ENCODE measurements around the gene MOV10.
"Not testable (repeated sequence)": the region's sequence is repeated elsewhere in the genome, so short reads cannot be mapped to it uniquely, and the experiment has no call there.

Gene MOV10

GRCh38 chr1:112674440-112674985 lies at the start of gene MOV10:
Gene MOV10, plus strand, starts transcription at chr1:112674659. Its CDS starts 254 bp downstream, at chr1:112674913.
- DNase-seq (ENCODE audit: low read depth) = peak; percentile 86

GRCh38 chr1:112625696-112626095 lies 48.8 kb upstream of the MOV10 start:
- peak; percentile 25 for DNase-seq (ENCODE audit: low read depth)

GRCh38 chr1:112626193-112626592 lies 48.3 kb upstream of the MOV10 start:
- DNase-seq (ENCODE audit: low read depth) = no peak

GRCh38 chr1:112626887-112627286 lies 47.6 kb upstream of the MOV10 start:
- DNase-seq (ENCODE audit: low read depth) = no peak

- no peak for DNase-seq (ENCODE audit: low read depth)
These were observed 45.9 kb upstream of the MOV10 start for GRCh38 chr1:112628516-112628915.

- DNase-seq (ENCODE audit: low read depth) = no peak
These were observed 45.2 kb upstream of the MOV10 start for GRCh38 chr1:112629256-112629655.

GRCh38 chr1:112633628-112634027 lies 40.8 kb upstream of the MOV10 start:
- no peak for DNase-seq (ENCODE audit: low read depth)

- no peak for DNase-seq (ENCODE audit: low read depth)
These were observed 40.1 kb upstream of the MOV10 start for GRCh38 chr1:112634367-112634766.

- no peak for DNase-seq (ENCODE audit: low read depth)
These were observed 38.4 kb upstream of the MOV10 start for GRCh38 chr1:112636056-112636455.

GRCh38 chr1:112636597-112637253 lies 37.7 kb upstream of the MOV10 start:
- peak; percentile 32 for DNase-seq (ENCODE audit: low read depth)

- DNase-seq (ENCODE audit: low read depth) = peak; percentile 31
These were observed 37.0 kb upstream of the MOV10 start for GRCh38 chr1:112637254-112638109.

GRCh38 chr1:112638110-112638428 lies 36.4 kb upstream of the MOV10 start:
- peak; percentile 44 for DNase-seq (ENCODE audit: low read depth)

GRCh38 chr1:112640437-112640836 lies 34.0 kb upstream of the MOV10 start:
- not testable (repeated sequence) for DNase-seq (ENCODE audit: low read depth)

GRCh38 chr1:112643080-112643479 lies 31.4 kb upstream of the MOV10 start:
- DNase-seq (ENCODE audit: low read depth) = no peak

GRCh38 chr1:112646225-112646624 lies 28.2 kb upstream of the MOV10 start:
- no peak for DNase-seq (ENCODE audit: low read depth)

GRCh38 chr1:112651205-112651604 lies 23.3 kb upstream of the MOV10 start:
- DNase-seq (ENCODE audit: low read depth) = no peak

GRCh38 chr1:112665857-112666256 lies 8.6 kb upstream of the MOV10 start:
- DNase-seq (ENCODE audit: low read depth) = no peak

- no peak for DNase-seq (ENCODE audit: low read depth)
These were observed 7.5 kb upstream of the MOV10 start for GRCh38 chr1:112666946-112667345.

- no peak for DNase-seq (ENCODE audit: low read depth)
These were observed 2.5 kb upstream of the MOV10 start for GRCh38 chr1:112672009-112672408.

GRCh38 chr1:112672842-112673241 lies 1.6 kb upstream of the MOV10 start:
- no peak for DNase-seq (ENCODE audit: low read depth)

- peak; percentile 80 for DNase-seq (ENCODE audit: low read depth)
These were observed 643 bp upstream of the MOV10 start for GRCh38 chr1:112673592-112674439.

GRCh38 chr1:112674986-112675727 lies 698 bp downstream of the MOV10 start:
- peak; percentile 58 for DNase-seq (ENCODE audit: low read depth)

All from ELR (cell line).